8988T (cell line): Measurements from ENCODE around the gene TGFBR2.

Experiments used
- DNase-seq: peaks from one replicate; pipeline ENCODE4 v3.0.0; 2011

TGFBR2 gene

GRCh38 chr3:30695302-30696061, 89.1 kb downstream of the TGFBR2 start:
- DNase-seq: no peak

GRCh38 chr3:30696403-30696819, 90.0 kb downstream of the TGFBR2 start:
- no peak for DNase-seq

GRCh38 chr3:30696896-30697295, 90.5 kb downstream of the TGFBR2 start:
- DNase-seq: no peak

DNA sequence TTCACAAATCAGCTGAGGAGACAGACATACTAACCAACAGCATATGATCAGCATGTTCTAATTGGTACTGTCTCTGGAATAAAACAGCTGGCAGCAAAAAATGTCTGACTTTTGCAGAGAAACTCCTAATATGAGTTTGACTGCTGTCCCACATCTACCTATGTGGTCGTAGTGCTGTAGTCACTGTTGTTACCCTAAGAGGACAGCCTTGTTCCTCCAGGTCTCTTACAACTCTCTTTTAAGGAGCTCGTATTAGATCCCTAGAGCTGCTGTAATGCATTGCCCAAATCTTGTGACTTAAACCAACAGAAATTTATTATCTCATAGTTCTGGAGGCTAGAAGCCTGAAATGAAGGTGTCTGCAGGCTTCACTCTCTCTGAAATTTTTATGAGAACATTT, 92.1 kb downstream of the TGFBR2 start:
- no peak for DNase-seq

DNA sequence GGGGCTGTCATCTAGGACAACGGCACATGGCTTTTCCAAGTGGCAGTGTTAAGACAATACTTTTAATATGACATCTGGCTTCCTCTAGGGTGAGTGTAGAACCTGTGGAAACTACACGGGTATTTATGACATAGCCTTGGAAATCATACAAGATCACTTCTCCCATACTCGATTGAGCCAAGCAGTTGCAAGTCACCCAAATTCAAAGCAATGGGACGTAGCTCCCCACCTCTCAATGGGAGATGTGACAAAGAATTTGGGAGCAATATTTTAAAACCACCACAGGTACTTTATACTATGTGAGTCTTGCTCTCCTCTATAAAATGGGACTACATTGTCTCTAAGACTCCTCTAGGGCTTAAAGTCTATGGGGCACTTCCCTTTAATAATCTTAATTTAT, 93.5 kb downstream of the TGFBR2 start:
- DNase-seq: no peak

- no peak for DNase-seq
Measured at GRCh38 chr3:30700702-30701321, 94.4 kb downstream of the TGFBR2 start.

DNA sequence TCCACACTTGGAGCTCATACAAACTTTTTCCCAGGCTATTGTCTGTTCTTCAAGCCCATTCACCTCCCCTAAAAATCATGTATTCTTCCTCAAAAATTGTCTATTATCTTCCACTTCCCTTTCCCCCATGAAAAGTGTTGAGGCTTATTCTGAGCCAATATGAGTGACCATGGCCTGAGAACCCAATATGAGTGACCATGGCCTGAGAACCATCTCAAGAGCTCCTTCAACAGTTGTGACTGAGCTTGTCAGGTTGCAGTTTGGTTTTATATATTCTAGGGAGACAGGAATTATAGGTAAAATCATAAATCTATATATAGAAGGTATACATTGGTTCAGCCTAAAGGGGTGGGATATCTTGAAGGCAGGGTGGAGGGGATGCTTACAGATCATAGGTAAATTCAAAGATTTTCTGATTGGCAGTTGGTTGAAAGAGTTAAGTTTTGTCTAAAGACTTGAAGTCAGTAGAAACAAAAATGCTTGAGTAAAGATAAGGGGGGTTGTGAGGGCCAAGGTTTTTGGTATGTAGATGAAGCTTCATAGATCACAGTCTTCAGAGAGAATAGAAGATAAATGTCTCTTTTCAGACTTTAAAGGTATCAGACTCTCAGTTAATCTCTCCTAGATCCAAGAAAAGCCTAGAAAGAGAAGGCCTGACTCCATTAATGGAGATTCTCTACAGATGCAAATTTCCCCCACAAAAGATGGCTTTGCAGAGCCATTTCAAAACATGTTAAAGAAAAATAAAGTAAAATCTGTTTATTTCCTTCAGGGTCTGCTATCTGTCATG, 95.8 kb downstream of the TGFBR2 start:
- DNase-seq: no peak

DNA sequence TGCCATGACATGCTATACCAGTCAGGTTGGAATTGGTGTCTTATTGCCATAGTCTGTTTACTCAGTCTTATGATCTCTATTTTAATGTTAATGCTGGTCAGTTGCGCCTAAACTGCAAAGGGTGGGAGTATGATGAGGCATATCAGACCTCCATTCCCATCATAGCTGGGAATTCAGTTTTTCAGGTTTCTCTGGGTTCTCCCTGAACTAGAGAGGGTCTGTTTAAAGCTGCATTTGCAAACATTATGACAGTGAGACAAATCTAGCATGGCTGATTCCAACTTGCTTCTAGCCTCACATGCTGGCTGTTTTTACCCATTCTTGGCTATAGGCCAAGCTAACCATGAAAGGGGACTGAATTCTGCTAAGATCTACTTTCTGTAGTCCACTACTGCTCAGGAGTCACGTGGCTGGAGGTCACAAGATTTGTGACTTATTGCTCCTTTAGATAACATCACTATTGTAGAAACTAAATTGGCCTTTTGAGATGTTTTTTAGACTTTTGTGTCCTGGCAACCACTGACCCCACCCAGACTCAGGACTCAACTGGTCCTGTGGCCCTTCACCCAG, 96.5 kb downstream of the TGFBR2 start:
- no peak for DNase-seq

DNA sequence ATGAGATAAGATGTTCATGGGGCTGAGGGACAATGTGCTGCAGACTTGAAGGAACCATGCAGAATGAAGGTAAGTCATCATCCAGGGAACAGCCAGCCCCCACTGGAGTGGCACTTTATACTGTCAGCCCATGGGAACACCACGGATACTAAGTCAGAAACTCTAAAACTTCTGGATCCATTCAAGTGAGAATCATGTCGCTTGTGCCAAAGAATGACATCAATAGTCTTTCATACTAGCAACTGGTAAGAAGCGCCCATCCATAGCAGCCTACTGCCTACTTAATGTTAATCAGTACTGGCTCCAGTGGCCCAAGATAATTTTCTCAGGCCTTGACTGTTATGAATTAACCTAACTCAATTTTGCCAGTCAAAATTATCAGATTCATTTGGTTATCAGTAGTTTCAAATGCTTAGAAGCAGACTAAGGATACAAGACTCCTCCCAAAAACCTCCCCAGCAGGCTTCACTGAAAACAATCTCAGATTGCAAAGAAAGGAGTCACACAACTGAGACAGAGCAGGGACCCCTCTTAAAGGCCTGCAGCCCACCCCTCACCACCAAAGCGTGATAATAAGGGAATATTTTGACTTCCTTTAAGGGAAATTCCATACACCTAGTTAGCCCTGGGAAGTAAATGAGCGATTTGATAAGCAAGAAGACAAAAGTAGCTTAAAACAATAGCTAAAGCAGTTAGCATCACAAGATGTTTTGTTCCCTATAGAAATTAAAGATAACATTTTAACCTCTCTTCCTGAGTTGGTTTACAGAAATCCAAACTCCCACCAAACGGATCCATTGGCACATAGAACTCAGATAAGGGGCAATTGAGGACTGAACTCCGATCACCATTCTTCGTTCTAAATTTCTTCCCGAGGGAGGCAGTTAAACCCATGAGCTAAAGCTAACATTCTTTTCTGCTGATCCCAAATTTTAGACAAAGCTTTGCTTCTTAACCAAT, 98.8 kb downstream of the TGFBR2 start:
- DNase-seq: no peak

- DNase-seq: no peak
Measured at GRCh38 chr3:30707825-30708224, 101.4 kb downstream of the TGFBR2 start.

DNA sequence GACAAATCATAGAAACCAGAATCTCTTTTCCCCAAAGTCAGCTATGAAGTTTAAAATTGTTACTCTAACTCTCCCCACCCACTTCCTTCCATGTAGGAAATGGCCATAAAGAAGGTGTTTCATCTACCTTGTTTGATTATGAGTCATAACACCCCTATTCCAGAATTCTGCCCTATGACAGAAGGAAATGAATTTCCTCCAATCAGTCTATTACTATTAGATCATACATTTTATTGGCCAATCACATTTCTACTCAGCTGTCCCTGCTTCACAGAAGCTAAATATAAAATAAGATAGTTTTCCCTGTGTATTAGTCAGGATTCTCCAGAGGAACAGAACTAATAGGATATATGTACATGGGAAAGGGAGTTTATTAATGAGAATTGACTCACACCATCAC, 102.1 kb downstream of the TGFBR2 start:
- no peak for DNase-seq

DNA sequence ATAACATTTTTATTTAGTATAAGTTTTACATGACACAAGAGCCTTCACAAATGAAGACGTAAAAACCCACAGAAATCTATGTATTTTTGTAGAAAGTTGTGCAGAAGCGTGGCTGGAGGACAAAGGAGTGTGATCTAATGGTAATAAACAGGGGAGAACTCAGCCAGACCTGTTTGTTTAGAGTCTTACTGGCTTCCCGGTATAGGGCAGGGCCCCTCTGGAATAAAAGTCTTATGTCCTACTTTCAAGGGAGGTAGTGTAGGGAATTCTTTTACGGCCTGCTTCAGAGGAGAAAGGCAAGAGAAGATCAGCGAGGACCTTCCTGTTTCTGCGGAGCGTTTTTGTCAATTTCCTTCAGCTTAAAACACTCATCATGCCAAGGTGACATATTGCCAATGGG, 103.6 kb downstream of the TGFBR2 start:
- no peak for DNase-seq

DNA sequence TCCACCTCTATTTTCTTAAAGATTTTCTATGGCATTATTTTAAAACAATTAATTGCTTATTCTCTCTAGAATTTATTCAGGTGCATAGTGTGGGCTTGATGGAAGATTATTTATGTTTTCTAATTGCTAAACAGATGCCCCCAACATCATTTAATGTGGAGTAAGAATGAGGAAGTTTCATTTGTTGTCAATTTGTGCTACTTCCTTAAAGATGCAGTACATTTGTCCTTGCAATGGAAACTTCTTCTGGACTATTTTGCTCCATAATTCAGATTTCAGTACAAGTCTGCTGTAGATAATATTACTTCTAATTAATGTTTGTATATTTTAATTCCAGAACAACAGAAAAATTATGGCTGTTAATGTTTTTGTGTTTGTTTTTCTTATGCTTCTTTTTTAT, 104.8 kb downstream of the TGFBR2 start:
- no peak for DNase-seq

DNA sequence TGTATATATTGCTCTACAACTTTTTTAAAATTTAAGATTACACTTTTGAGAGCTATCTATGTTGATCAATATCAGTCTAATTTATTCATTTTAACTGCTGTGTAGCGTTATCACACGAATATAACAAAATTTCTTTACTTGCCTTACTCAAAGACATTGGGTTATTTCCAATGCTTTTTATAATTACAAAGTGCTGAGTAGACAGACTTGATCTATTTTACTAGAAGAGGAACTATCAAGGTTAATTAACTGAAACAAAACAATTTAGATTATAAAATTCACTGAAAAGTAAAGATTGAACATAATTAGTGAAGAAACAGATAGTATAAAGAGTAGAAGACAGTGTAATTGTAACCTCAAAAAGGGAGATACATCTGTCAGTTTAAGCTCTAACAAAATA, 105.5 kb downstream of the TGFBR2 start:
- no peak for DNase-seq

DNA sequence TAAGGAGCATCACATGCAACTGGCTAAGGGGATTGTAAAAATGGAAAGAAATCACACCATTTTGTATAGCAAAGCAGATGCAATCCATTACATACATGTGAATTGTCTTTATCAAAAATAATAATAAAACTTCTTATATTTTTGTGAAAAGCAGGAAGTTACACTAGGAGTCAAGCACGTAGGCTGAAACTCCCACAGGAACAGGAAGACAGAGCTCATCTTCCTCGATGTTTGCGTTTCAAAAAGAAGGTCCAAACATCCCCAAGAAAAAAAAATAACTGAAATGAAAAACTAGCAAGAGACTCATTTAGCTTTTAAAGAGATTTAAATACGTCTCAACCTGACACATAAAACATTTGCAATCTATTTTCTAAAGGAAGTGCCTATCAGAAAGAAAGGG, 106.6 kb downstream of the TGFBR2 start:
- DNase-seq: no peak

- DNase-seq: no peak
Measured at GRCh38 chr3:30713885-30714503, 107.6 kb downstream of the TGFBR2 start.

DNA sequence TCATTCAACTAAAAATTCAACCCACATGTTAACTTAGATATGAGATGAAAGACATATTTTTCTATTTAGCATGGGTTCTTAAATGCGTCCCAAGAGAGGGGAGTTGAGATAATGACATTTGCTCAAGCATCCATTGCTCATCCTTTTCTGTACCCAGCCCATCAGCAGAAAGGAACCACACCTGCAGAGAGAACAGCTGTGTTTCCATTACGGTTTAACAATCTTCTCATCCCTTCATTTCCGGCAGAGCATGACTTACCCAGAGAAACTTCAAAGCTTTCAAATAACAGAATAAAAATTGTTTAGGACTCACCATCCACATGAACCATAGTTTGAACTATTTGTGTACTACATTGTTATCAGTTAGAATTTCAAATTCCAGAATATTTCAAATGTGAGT, 113.1 kb downstream of the TGFBR2 start:
- no peak for DNase-seq

DNA sequence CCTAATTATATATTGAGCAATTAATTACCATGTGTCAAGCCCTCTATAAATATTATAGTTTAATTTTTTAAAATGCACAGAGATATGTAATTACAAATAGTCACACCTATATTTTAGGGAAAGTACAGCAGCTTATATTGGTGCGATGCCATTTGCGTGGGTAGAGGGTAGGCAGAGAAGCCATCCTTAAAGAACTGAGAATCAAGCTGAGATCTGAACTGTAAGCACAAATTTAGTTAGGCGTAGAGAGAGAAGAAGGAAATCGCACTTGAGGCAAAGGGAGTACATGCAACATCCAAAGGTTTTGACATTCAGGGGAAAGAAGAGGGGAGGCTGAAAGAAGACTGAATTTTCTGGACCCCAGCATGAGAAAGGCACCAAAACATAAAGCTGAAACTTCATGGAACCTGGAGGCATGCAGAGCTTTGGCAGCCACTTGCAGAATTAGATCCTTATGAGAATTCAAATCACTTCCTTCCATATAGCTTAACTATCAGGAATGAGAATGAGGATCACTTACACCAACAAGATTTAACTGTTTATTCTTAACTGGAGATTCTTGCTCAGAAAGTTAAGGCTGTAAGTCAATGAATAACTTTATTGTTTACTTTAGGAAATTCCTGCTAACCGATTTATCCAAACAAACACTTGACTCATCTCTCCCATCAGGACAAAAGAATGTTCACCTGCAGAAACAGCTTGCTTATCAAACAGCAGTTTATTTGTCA, 114.3 kb downstream of the TGFBR2 start:
- peak; percentile 10 for DNase-seq

DNA sequence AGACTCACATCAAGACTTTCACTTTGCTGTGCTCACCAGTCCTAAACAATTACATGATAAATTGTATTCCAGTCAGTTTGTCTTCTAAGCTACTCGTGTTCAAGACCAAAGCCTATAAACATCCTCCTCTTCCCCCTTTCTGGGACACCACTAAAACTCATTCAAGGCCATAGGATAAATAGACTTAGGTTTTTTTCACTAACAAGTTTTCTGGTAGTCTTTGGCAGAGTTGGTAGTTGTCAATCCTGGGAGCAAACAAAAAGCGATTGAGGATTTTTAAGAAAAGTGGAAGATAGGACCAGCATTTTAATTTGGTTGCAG, 114.9 kb downstream of the TGFBR2 start:
- no peak for DNase-seq

- no peak for DNase-seq
Measured at GRCh38 chr3:30723211-30723610, 116.8 kb downstream of the TGFBR2 start.

DNA sequence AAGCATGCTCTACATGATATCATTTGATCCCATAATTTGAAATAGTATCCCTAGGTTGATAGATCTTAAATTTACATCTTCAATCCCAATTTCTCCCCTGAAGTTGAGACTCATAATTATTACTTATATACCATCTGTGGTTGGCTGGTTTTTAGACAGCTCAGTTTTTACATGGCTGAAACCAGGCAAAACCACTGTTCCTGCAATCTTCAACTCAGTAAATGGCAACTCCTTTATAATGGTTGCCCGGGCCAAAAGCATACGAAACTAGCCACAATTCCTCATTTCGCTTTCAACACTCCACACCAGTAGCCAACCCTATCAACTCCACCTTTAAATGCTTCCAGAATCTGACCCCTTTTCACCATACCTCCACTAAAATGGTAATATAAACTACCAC, 118.5 kb downstream of the TGFBR2 start:
- no peak for DNase-seq
